Measurements from ENCODE around the gene ATAD1.

- TF ChIP-seq CTCF (IDR thresholded peaks at IDR 0.05): no peak
- TF ChIP-seq POLR2A (IDR thresholded peaks at IDR 0.05): no peak
These were observed 25.7 kb upstream of the ATAD1 start for GRCh38 chr10:87843714-87844113.
